Ovary (tissue), 9 donors: Measurements from ENCODE around the gene INTS6L. TPM values are rescaled to one million over a fixed set of nuclear protein-coding genes. Genes with fewer than 3 reads are reported as not detected.

Experiments
- DNase-seq, 5 donors: peaks; one replicate each; pipeline ENCODE4 v3.0.0-alpha.2; 2019 to 2020
- H3K27ac ChIP-seq, 2 donors: fragments of 200-600 bp; one replicate each; pipeline versions ENCODE4 v1.5.1 to v1.8.0; 2019 to 2022
- H3K27me3 ChIP-seq: fragments of 200-600 bp; one replicate; pipeline ENCODE4 v1.8.0; 2022
- H3K36me3 ChIP-seq: fragments of 200-600 bp; sonication (generic); one replicate; pipeline ENCODE4 v1.5.1; 2019
- H3K4me1 ChIP-seq: one replicate; pipeline ENCODE4 v1.8.1; 2013; ENCODE audit warnings: mild to moderate bottlenecking, moderate library complexity; ENCODE audit not compliant: insufficient read depth
- H3K4me3 ChIP-seq: fragments of 200-600 bp; sonication (generic); one replicate; pipeline ENCODE4 v1.5.1; 2017
- H3K9me3 ChIP-seq, 2 donors: fragments of 200-600 bp in 1 of 2; sonication (generic) in 1 of 2; one replicate each; pipeline versions ENCODE4 v1.5.1 to v1.8.1; 2013 to 2019; ENCODE audit warnings: mild to moderate bottlenecking in 1 of 2, moderate library complexity in 1 of 2
- CTCF ChIP-seq, 3 donors: fragments of 450-650 bp in 2 of 3; fragments of 200-600 bp in 1 of 3; IDR thresholded peaks; one replicate each; pipeline versions ENCODE4 v1.5.1 to v1.8.0; 2016 to 2022; ENCODE audit warnings: antibody characterized with exemption in 3 of 3, mild to moderate bottlenecking in 1 of 3
- EP300 ChIP-seq: sonication (generic); formaldehyde crosslinking; IDR thresholded peaks from one replicate; pipeline ENCODE4 v1.6.1; 2017; ENCODE audit warnings: antibody characterized with exemption
- POLR2A ChIP-seq: fragments of 450-650 bp; IDR thresholded peaks from one replicate; pipeline ENCODE4 v1.6.1; 2017; ENCODE audit warnings: antibody characterized with exemption, mild to moderate bottlenecking, moderate library complexity
- WGBS, 3 donors: extraction: QIAGEN DNeasy Blood & Tissue Kit in 1 of 3; methylation state at CpG; one replicate each; pipeline versions ENCODE4 v1.1.5 to v1.1.7; 2013 to 2017; 5-methylcytosine and 5-hydroxymethylcytosine counted together
- intact Hi-C, 4 donors: fragments of 100-400 bp; cut with DNase I; formaldehyde crosslinking; loops; one replicate each; pipeline versions ENCODE4 v1.11.0 to v1.15.1; 2022 to 2023
- polyA plus RNA-seq, 2 donors: library from polyadenylated mRNA; stranded (reverse); fragments of 200-250 nt in 1 of 2; fragments of 350-450 nt in 1 of 2; fragmentation: Illumina TruSeq in 1 of 2; extraction: RNeasy Lipid Tissue Mini Kit (QIAGEN cat#74804) in 1 of 2; gene quantifications; one replicate each; pipeline ENCODE4 v1.2.3, GENCODE V29; 2013 to 2014
- total RNA-seq, 7 donors: library from RNA; depleted of rRNA in 2 of 7; stranded (reverse); fragments of >200 nt in 2 of 7; fragmentation: NEBNext Ultra II Directional in 3 of 7; extraction: Animal tissue kit (Norgen Biotek cat#: 25700) in 3 of 7; gene quantifications; one replicate each; pipeline versions ENCODE4 v1.1.0 to v1.2.4, GENCODE V29; 2016 to 2023
- donor health status: DM: no; HTN: no; CAD: no; lungs with moderate emphysema.
- donor health status: DM: no; HTN: no; CAD: no.
- donor health status: Bipolar disorder and iron deficiency.
- donor health status: DM: yes; HTN: yes; CAD: no.
- donor health status: DM: no; HTN: no; CAD: no.
- donor health status: DM: yes; HTN: yes; CAD: no.

Gene INTS6L
- total and polyA plus RNA-seq, 9 donors = 9.0 to 20.7 (median 16.0) TPM

DNA sequence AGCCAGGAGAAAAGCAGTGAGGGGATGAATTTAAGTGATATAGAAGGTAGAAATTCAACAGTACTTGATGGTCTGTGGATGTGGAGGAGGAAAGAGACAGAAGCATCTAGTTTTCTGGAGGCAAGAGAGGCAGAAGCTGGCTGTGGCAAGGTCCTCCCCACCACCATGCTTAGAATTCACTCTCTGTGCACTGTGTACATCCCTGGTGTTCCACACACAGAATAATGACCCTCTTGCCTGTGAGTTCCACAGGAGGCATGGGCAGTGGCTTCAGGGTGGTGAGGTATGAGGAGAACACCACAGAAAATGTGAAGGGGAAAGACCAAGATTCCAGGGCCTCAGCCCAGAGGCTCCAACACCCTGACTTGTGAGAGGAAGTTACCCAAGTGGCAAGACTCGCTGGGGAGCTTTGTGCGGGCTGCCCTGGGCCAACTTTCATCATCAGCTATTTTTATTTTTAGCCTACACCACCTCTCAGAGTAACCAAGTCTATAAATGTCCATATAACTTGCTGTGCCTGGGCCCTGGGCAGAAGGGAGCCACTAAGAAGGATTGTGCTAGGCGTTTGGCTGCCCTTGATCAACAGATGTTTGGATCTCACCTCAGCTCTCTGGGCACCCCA, 7.8 kb upstream of the INTS6L start:
- WGBS, 3 donors = 49 to 53% (median 51%) methylated on average over 3 of the region's 3 CpGs
- no peaks in the 10 kb centered on the region for H3K4me1 ChIP-seq
- H3K4me3 ChIP-seq = no peak overlapping the region
- intact Hi-C loops = no loop called here
- no peak for TF ChIP-seq EP300
- TF ChIP-seq CTCF (IDR thresholded peaks at IDR 0.05) = no peak
- TF ChIP-seq POLR2A = no peak
- no peak for DNase-seq
- H3K27ac ChIP-seq = no peak overlapping the region
- no peaks in the 10 kb centered on the region for H3K27me3 ChIP-seq
- H3K36me3 ChIP-seq = no peaks in the 10 kb centered on the region
- no peaks in the 10 kb centered on the region for H3K9me3 ChIP-seq

DNA sequence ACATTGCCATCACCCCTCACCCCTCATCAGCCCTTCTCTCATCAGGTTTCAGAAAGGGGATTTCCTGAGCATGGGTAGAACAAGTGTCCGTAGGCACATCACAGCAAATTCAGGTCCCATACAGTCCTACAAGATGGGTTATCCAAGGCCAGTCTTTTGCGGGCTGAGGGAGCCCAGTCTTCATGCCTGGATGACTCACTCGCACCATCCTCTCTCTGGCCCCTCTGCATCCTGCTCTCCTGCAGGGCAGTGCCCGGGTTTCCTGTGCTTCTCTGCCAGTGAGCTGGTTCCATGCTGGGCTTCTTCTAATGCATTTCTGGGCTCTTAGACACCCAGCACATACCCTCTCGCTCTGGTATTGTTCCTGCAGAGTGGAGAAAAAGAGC, 7.3 kb upstream of the INTS6L start:
- DNase-seq = no peak
- no peak for TF ChIP-seq EP300
- Histone ChIP-seq H3K27me3 (no peaks in the 10 kb centered on the region), H3K4me1 (no peaks in the 10 kb centered on the region), H3K36me3 (no peaks in the 10 kb centered on the region), H3K27ac (no peak overlapping the region), H3K4me3 (no peak overlapping the region), H3K9me3 (no peaks in the 10 kb centered on the region)
- WGBS, 3 donors = 74 to 81% (median 81%) methylated on average over 5 of the region's 5 CpGs
- intact Hi-C loops = no loop called here

- Histone ChIP-seq H3K4me3 (no peak overlapping the region), H3K27ac (no peak overlapping the region), H3K27me3 (no peaks in the 10 kb centered on the region), H3K36me3 (no peaks in the 10 kb centered on the region), H3K9me3 (no peaks in the 10 kb centered on the region), H3K4me1 (no peaks in the 10 kb centered on the region)
- intact Hi-C loops = no loop called here
- WGBS, 3 donors = 50 to 59% (median 57%) methylated on average over 1 of the region's 1 CpG
- DNase-seq = no peak
- TF ChIP-seq EP300 = no peak
- no peak for TF ChIP-seq POLR2A
- no peak for TF ChIP-seq CTCF (IDR thresholded peaks at IDR 0.05)
These were observed 4.1 kb upstream of the INTS6L start for GRCh38 chrX:135516376-135516775.

DNA sequence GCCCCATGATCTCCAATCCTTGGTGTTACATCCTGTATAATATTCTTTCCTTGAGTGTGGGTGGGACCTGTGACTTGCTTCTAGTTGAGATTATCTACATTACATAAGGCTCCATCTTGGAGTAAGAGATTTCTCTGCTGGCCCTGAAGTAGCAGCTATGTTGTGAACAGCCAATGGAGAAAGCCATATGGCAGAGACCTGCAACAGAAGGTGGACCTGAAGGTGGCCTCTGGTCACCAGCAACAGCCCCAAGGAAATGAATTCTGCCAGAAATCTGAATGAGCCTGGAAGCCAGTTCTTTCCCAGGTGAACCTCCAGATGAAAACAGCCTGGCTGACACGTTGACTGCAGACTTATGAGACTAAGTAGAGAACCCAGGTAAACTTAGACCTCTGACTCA, 2.3 kb upstream of the INTS6L start:
- 50 to 68% (median 65%) methylated on average over 1 of the region's 1 CpG for WGBS, 3 donors
- no peak for DNase-seq
- no peaks in the 10 kb centered on the region for H3K4me1 ChIP-seq
- intact Hi-C loops = no loop called here
- TF ChIP-seq CTCF (IDR thresholded peaks at IDR 0.05) (no peak), POLR2A (no peak), EP300 (no peak)
- H3K36me3 ChIP-seq = no peaks in the 10 kb centered on the region
- no peaks in the 10 kb centered on the region for H3K27me3 ChIP-seq
- H3K9me3 ChIP-seq = no peaks in the 10 kb centered on the region
- H3K4me3 ChIP-seq = no peak overlapping the region
- H3K27ac ChIP-seq = no peak overlapping the region

DNA sequence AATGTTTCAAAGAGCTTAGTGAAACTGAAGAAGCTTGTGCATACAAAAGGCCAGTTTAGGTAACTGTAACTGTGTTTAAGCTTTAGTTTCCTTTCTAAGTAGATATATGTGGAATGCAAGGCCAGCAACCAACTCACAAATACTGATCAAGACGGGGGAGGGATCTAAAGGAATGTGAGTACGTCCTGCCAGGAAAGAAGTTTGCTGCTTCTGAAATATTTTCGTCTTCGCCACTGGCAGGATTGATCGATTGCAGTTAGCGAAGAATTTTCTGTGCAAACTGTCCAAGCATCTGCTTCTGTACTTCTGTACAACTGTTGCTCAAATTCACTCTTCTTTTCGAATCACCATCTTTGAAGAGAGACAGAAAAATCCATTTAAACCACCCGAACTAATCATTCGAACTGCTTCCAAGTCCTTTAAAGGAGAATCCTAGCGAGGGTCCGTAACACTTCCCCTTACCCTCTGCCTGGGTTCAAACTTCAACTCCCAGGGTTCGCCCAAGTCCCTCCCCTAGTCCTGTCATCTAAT, 373 bp upstream of the INTS6L start:
- Histone ChIP-seq H3K27me3 (no peaks in the 10 kb centered on the region), H3K4me3 (peak overlapping the region; percentile 59), H3K9me3 (no peaks in the 10 kb centered on the region), H3K27ac (peak overlapping the region in 1 of 2 donors; percentile 94), H3K4me1 (no peaks in the 10 kb centered on the region), H3K36me3 (no peaks in the 10 kb centered on the region)
- no peak for DNase-seq
- WGBS, 3 donors = 27 to 32% (median 31%) methylated on average over 12 of the region's 12 CpGs
- no peak for TF ChIP-seq EP300
- no peak for TF ChIP-seq CTCF (IDR thresholded peaks at IDR 0.05)
- TF ChIP-seq POLR2A = no peak
- intact Hi-C loops = no loop called here
